ENCODE data around the gene GLS.

GLS gene

DNA sequence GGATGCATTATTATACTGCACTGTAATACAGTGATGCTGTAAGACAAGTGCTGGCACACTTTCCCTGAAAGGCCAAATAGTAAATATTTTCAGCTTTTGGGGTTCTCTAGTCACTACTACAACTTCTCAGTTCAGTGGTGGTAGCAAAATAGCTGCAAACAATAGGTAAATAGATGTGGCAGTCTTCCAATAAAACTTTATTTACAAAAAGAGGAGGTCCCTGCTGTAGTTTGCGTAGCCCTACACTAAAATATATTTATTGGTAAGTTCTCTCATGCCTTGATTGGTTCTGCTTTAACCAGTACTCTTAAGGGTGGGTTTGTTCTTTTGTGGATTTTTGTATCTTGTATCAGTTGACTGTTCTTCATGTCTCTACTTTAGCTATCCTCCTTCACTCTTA is 7.8 kb downstream of the GLS start:
- DNase-seq: no peak

DNA sequence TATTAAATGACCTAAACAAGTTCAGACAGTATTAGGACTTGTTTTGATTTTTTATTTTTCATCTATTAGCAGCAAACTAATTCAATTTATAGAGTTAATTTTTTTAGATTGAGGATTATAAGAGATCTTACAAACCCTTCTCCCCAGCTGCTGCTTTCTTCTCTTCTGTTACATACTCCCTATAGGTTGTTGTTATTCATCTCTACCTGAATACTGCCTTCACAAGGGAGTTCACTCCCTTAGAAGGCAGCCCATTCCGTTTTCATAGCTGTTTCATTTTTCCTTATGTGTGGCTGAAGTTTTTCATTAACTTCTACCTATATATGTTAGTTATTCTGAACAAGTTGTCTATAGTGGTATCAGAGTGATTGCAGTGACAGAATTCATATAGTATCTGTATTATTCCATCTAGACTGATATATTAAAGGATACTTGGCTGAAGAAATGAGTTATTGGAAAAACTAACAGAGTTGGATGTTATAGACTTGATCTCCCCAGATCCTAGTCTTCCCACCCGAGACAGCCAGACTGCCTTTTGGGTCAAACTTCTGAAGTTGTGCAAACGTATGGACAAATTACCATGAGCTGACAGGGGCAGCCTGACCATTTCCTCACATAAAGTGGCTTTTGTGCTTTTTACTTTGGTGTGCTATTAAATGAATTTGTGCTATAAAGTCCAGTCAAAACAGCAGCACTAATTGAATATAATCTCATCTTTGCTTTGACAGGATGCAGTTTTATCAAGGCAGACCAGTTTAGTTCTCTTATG is 8.7 kb downstream of the GLS start:
- no peak for DNase-seq

DNA sequence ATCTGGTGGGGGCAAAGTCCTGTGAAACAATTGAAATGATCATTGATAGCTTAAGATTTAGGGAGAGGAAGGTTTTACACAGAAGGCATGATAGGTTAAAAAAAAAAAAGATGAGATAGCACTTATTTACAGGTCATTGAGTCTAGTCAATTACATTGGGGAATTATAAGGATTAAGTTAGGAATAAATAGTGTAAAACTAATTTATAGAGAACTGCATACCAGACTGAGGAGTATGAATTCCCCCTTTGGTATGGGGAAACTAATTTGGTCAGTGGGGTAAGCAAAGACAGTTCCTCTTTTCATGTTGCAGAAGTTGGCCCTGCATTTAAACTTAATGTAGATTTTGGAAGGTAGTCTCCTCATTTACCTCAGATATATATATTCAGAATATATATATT is 10.8 kb downstream of the GLS start:
- no peak for DNase-seq

DNA sequence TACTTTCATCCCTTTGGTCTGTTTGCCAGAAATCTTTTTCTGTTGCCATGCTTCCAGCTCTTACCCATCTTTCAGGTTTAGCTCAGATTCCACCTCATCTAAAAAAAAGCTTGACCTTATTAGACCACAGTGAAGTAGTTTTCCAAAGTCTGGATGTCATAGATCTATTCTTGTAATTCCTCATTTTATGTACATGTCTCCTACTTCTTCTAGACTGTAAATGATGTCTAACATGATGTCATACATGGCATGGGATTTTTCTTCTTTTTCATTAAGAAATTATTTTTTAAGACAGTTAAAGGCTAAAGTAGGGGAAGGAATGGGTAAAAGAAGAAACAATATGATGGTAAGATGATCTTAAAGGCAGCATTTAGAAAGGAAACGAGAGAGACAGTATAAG is 11.3 kb downstream of the GLS start:
- no peak for DNase-seq

DNA sequence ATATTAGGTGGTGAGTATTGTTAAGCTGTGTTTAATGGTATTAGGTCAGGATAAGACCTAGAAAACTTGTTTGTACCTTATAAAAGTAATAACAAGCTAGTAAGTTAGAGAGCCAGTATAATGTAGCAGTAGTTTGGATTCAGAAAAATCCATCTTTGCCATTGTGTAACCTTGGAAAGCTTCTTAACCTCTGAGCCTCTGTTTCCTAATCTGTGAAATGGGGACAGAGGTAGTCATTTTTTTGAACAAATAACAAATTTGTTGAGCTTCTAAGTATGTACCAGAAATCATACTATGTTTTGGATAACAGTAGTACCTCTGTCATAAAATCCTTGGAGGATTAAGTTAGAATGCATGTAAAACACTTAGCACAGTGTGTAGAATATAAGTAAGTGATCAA is 12.5 kb downstream of the GLS start:
- DNase-seq: no peak

DNA sequence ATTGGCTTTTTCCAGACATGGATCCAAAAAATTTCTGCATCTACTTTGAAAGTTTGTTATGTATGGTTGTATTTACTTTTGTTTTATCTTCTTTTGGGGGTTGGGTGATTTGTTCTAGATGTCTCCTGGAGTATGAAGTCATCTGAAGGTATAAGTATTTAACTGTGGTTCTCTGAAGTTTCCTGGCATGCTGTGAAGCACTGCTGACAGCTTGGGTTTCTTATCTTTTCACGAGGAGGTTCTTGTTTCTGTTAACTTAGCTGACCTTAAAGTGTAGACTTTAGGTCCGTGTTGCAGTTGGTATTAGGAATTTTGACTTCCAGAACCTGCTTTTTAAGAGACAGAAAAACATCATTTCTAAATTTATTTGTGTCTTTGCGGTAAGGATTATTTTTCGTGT is 15.9 kb downstream of the GLS start:
- no peak for DNase-seq

DNA sequence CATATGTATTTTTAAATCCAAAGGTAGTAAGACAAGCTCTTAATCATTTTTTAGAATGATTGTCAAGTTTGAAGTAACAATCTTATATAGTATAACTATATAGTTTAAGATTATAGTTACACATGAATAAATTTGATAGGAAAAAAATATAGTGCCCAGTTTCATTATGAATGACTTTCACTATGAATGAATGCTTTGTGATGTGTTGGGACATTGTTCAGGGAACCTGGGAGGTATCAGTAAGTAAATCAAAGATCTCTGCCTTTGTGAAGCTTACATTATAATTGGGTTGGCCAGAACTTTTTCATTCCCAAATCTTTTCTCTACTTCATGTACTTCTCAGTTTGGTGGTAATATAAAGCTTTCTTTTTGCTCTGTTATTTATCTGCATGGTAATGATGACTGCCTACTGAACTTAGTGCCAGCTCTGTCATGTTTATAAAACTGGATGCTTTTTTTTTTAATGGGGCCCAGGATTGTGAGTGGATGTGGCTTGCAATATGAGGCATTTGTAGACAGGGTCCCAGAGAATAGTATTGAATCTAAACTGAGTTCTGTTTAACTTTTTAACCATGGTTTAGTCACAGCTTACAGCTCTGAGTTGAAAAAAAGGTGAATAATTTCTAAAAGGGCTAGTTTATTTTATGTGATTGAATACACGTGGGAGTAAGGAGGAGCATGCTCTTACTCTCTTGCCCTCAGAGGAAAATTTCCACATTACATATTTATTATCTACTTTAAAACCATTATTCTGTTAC is 23.3 kb downstream of the GLS start:
- DNase-seq: no peak

DNA sequence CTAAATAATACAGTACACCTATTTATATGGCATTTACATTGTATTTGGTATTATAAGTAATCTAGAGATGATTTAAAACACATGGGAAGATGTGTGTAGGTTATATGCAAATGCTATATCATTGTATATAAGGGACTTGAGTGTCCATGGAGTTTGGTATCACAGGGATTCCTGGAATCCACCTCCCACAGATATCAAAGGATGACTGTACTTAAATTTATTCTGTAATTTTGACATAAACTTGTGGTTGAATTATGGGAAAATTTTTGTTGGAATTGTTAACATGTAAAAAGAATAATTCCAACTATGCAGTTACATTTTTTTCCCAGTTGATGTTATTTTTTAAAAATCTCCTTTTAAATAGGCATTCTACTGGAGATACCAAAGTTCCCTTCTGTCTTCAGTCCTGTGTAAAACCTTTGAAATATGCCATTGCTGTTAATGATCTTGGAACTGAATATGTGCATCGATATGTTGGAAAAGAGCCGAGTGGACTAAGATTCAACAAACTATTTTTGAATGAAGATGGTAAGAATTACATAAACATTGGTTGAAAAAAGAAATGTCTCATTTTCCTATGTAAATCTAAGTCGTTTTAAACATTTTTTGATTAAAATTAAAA is 24.1 kb downstream of the GLS start:
- peak; percentile 92 for DNase-seq

DNA sequence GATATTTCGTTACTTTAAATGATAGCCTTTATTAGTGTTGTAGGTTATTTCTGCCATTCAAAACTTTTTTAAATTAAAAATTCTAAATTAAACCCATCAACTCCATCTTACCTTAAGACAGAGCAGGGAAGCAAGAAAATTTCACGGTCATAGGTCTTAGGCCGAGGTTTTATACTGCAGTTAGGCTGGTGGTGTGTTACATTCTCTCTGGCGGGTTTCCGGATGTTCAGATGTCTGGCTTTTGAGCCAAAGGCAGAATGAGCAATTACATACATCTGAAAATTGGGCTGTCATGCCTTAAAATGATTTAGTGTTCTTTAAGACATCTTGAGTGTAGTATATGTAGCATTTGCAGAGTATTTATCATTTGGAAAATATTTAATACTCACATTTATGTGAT is 27.9 kb downstream of the GLS start:
- peak; percentile 62 for DNase-seq

DNA sequence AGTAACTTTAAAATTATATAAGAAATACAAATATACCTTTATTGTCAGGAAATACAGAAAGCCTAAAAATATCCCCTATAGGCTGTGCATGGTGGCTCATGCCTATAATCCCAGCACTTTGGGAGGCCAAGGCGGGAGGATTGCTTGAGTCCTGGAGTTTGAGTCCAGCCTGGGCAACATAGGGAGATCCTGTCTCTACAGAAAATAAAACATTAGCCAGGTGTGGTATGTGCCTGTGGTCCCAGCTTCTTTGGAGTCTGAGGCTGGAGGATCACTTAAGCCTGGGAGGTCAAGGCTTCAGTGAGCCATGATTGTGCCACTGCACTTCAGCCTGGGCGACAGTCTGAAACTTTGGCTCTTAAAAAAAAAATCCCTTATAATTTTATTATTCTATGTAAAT is 29.1 kb downstream of the GLS start:
- DNase-seq: no peak

DNA sequence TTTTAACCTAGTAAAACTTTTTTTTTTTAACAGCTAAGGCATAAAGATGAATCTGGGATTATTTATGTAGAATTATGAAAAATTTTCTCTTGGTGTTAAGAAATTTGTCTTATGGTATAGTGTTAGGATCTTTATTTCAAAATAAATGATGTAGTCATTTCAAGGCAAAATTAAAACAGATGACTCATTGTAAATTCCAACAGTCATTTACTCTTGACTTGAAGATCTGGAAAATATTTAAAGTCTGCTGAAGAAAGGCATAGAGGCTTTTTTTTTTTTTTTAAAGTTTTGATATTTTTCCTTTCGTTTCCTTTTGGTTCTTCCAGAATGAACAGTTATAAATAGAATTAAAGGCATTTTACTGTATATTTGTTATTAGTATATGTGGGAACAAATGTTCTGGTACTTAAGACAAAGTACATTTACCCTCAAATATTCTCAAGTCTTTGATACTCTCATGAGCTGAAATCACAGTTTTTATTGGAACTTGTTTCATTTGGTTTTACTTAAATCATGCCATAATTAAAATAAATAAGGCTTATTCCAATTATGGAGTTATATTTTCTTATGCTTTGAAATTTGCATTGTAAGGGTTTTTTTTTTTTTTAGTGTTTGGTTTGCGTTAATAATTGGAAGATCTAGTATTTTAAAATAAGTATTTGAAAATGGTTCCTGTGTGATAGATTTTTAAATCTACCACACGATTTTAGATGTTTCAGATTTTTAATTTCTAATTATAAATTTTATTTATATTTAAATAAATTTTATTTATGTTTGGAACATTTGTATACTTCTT is 29.9 kb downstream of the GLS start:
- peak; percentile 55 for DNase-seq

DNA sequence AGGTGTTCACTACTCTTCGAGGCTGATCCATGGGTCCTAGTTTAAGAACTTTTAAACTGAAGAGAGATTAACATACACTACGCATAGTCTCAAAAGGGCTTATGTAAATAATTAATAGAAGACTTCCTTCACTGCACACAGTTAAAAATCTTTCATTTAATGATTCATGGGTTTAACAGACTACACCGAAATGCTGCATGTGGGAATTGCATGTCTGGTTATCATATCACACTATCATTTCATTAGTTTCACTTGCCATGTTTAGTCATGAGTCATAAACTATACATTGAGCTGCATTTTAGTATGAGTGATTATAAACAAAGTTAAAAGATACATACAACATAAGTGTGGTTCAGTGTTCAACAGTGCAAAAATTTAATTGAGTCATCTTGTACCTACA is 31.2 kb downstream of the GLS start:
- peak; percentile 61 for DNase-seq

DNA sequence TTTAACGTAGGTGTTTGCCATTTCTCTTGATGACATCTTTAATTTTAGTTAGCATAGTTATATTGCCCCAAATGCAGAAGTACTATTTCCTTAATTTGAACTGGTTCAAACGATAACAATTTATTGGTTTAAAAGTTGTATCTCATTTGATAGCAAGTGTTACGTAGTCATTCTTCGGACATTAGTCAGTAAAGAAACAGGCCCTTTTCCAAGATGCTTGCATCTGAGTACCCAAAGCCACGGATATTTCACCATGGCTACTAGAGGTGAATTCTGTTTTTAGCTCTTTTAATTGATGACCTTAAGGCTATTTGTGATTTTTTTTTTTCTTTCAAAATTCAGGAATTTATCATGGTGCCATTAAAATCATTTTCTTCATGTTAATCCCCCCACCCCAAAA is 32.1 kb downstream of the GLS start:
- peak; percentile 61 for DNase-seq

DNA sequence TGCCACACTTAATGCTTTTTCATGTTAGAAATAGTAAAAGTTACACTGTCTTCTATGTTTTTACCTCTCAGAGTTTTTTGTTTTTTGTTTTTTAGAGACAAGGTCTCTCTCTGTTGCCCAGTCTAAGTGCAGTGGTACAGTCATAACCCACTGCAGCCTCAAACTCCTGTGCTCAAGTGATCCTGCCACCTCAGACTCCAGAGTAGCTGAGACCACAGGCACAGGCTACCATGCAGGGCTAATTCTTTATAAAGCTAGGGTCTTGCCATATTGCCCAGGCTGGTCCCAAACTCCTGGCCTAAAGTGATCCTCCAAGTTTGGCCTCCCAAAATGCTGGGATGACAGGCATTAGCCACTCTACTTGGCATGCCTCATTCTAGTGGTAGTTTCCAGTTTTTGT is 33.1 kb downstream of the GLS start:
- DNase-seq: no peak

DNA sequence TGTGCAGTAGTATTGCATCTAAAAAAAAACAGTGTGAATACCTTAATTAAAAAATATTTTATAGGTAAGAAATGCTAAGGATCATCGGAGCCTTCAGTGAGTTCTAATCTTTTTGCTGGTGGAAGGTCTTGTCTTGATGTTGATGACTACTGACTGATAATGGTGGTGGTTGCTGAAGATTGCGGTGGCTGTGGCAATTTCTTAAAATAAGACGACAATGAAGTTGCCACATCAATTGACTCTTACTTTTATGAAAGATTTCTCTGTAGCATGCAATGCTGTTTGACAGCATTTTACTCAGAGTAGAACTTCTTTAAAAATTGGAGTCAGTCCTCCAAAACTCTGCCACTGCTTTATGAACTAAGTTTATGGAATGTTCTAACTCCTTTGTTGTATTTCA is 36.2 kb downstream of the GLS start:
- DNase-seq: no peak

DNA sequence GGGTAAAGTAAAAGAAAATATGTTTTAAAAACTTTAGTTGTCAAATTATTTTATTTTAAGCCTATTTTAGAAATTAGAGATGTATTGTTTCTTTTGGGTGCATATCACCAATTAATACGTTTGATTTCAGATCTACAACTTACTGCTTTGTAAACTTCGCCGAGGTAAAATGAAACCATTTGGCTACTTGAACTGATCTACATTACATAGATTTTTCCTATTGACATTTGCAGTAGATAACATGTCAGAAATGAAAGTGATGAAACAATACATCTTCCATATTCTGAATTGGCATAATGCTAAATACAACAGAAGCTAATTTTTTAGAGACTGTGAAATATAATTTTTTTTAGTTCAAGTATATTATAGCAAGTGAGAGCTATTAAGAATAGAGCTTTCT is 39.5 kb downstream of the GLS start:
- no peak for DNase-seq

DNA sequence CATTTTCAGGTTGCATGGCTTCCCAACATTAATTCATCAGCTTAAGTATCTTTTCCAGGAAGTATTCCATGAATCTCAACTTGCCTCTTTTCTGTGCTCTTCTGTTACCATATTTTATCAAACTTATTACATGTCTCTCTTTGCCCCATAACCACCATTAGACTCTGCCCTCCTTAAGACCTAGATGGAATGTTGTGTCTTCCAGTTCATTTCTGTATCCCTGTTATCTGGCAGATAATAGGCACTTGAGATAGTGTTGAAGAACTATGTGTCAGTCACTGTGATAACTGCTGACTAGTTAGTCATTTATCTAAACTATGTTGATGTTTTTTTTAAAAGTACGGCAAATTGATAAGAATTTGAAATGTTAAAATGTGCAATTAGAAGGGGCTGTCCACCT is 41.8 kb downstream of the GLS start:
- no peak for DNase-seq

DNA sequence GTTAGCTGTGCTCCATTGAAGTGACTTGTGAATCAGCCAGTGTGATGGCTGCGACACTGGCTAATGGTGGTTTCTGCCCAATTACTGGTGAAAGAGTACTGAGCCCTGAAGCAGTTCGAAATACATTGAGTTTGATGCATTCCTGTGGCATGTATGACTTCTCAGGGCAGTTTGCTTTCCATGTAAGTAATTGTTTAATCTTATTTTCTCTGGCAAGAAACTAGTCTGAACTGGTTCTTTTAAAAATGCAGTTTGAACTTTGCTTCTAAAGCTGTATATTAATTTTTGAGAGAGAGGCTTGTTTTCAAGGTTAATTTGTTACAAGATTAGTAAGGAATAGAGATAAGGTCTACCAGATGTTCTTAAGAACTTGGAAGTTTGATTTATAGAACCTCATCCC is 46.7 kb downstream of the GLS start:
- DNase-seq: peak; percentile 55

DNA sequence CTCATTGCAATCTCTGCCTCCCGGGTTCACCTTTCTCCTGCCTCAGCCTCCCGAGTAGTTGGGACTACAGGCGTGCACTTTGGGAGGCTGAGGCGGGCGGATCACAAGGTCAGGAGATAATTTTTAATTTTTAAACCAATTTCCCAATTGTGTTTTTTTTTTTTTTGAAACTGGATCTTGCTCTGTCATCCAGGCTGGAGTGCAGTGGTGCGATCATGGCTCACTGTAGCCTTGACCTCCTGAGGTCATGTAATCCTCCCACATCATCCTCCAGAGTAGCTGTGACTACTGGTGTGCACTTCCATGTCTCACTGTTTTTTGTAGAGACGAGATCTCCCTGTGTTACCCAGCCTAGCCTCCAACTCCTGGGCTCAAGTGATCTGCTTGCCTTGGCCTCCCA is 49.3 kb downstream of the GLS start:
- DNase-seq: no peak

DNA sequence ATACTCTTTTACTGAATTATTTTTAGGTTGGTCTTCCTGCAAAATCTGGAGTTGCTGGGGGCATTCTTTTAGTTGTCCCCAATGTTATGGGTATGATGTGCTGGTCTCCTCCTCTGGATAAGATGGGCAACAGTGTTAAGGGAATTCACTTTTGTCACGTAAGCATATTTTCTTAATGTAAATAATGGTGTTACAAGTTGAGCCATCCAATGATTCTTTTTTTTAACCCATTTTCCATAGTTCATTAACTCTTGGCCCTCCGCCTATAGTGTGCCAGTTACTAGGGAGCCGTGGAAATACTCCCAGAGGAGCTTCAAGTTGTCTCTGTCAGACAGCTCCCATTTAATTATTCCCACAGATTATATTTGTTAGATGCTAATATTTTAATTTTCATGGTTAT is 49.8 kb downstream of the GLS start:
- no peak for DNase-seq

DNA sequence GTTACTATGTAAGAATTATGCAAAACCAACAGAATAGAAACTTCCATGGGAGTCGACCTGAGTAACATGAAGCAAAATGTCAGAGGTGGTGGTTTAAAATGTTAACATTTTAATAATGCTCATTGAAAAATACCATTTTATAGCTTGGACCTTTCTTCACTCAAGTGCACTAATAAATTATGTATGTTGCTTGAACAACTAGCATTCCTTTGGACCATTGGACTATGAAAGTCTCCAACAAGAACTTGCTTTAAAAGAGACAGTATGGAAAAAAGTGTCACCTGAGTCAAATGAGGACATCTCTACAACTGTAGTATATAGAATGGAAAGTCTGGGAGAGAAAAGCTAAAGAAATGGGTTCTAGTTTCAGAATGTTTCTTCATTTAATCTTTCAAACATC is 51.9 kb downstream of the GLS start:
- no peak for DNase-seq

DNA sequence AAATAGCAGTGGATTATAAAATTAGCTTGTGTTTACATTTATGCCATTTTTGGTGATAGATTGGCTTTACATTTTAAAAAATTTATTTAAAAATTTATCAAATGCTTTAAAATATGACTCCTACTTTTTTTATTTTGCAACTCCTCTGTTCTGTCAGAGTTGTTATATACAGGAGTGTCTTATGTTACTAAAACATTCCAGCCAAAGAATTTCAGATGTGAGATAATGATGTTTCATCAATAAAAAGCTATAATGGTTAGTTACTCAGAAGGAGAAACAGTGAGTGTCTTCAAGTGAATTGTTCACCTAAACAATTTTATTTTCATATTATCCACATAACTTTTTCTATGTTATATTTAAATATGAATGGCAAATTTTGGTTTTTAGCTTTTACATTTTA is 52.7 kb downstream of the GLS start:
- no peak for DNase-seq

DNA sequence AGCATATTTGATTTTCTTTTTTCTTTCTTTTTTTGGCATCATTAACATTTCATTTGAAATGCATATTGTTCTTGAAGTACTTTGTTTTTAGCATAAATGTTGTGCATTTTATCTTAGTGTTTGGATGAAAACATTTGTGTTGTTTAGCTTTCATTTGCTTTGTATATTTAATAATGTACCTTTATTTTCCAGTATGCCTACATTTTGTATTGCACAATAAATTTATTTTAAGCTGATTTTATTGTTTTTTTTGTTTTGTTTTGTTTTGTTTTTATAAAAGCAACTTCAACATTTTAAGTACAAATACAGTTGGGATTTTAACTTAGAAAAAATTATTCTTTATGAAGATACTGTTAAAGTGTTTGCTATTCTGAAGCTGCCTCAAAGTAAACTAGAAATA is 54.4 kb downstream of the GLS start:
- DNase-seq: no peak

Data from fibroblast of upper back skin (primary cell).